Fibroblast of skin of left quadriceps (primary cell): ENCODE data around the gene SLC49A3.
"Not testable (repeated sequence)": the region's sequence is repeated elsewhere in the genome, so short reads cannot be mapped to it uniquely, and the experiment has no call there.

Source experiments
- DNase-seq, 2 experiments: peaks; one replicate each; pipeline ENCODE4 v3.0.0-alpha.2; 2013; ENCODE audit warnings: low read depth in 2 of 2

SLC49A3 gene

DNA sequence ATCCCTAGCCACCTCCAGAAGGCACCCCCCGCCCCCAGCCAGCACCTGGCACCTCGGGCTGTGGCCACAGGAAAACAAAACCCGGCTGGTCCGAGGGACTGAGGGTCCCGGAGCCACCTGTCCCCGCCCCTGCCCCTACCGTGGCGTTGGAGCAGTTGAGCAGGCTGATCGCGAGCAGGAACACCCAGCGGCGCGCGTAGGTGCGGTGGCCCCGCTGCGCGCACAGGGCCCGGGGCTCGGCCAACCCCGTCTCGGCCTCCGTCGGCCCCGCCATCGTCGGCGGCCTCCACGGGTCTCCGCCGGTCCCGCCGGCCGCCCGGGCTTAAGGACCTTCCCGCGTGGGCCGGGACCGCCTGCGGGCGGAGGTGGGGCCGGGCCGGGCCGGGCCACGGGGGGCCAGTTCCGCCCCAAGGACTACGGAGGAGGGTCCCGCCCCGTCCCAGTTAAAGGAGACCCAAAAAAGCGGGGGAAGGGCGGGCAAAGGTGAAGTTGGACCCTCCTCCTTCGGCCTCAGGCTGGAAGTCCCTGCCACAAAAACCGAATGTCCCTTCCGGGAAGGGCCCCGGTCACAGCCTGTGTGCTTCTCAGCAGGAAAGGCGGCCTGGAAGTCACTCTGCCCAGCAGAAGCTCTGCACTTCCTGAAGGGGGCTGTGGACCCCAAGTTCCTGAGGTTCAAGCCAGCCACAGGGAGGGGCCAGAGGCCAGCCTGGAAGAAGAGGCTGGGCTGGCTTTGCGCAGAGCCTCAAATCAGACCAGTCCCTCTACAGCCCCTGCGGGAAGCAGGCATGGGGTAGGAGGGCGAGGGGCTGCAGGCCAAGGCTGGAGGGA lies at the start of gene SLC49A3:
TSS of gene SLC49A3 (minus strand) at position 298 of the 828 bp plus-strand sequence. CDS start at position 274, 24 bp downstream.
- no peak for DNase-seq

DNA sequence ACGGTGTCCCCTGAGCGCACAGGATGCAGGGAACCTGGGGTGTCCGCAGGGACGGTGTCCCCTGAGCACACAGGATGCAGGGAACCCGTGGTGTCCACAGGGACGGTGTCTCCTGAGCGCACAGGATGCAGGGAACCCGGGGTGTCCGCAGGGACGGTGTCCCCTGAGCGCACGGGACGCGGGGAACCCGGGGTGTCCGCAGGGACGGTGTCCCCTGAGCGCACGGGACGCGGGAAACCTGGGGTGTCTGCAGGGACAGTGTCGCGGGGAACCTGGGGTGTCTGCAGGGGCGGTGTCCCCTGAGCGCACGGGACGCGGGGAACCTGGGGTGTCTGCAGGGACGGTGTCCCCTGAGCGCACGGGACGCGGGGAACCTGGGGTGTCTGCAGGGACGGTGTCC lies 47.6 kb upstream of the SLC49A3 start:
- not testable (repeated sequence) for DNase-seq

DNA sequence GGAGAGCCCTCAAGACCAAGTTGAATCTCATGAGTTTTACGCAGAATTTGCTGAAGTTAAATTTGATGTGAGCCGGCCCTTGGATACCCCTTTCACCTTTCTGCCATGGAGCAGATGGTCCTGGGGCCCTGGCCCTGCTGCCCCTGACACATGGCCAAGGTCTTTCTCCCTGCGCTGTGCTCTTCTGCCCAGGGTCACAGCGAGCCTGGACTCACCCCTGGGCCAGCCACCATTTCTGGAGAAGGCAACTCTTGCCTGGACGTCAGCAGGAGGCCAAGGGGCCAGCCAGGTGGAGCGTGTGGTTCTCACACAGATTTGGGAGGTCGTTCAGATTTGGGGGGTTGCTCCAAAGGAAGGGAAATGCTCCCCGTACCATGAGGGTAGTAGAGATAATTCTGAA lies 46.6 kb upstream of the SLC49A3 start:
- no peak for DNase-seq

DNA sequence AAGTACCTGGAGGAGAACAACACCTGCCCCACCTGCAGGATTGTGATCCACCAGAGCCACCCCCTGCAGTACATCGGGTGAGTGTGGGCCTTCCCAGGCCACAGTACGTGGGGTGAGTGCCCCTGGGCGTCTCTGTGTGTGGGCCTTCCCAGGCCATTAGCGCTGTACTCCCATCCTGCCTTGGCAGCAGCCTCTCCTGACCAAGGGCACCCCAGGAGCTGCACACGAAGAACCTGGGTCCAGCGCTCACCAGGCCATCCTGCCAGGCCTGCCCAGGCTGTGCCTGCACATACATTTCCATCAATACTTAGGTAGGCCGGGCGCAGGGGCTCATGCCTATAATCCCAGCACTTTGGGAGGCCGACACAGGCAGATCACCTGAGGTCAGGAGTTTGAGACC lies 46.0 kb upstream of the SLC49A3 start:
- no peak for DNase-seq

DNA sequence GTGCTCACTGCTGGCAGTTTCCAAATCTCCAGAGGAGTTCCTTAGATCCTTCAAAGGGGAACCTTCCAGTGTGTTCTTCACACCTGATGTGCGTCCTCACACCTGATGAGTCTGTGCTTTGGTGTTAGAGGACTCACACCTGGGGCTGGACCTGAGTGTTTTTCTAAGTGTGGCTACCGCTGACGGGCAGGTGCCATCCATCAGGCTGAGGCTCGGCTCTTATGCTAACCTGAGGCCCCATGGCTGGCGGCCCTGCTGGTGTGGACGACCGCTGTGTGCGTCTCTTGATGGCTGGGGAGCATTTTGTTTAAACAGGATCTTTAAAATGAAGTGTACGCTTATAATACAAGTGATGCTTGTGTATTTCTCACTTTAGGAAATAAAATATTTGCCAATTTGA lies 45.1 kb upstream of the SLC49A3 start:
- DNase-seq, result no peak

- DNase-seq, result no peak
Measured at GRCh38 chr4:733631-733980, 44.7 kb upstream of the SLC49A3 start.

DNA sequence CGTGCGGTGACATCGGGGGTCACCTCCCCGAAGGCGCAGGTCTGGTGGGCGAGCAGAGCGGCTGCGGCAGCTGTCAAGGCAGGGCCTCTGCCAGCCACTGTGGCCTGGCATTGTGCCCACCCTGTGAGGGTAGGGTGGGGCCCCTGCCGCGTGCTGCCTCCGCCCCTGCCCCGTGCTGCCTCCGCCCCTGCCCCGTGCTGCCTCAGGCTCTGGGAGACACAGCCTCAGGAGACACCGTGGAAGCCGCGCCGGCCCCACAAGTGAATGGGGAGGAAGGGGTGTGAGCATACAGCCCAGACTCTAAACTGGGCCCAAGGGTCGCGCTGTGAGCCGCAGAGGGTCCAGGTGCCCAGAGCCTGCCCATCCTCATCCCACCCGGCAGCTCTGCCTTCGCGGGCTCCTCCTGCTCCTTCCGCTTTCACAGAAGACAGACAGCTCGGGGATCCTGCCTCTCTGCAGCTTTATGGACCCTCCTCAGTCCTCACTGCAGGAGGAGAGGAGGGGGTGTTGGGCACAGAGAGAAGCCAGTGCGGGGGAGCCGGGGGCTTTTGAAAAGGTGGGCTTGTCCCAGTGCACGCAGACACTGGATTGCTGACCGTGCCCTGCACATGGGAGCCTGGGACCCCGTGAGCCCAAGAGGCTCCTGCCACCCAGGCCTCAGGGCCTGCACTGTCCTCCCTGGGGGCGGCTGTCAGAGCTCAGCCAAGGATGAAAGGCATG lies 44.1 kb upstream of the SLC49A3 start:
- DNase-seq, result no peak

DNA sequence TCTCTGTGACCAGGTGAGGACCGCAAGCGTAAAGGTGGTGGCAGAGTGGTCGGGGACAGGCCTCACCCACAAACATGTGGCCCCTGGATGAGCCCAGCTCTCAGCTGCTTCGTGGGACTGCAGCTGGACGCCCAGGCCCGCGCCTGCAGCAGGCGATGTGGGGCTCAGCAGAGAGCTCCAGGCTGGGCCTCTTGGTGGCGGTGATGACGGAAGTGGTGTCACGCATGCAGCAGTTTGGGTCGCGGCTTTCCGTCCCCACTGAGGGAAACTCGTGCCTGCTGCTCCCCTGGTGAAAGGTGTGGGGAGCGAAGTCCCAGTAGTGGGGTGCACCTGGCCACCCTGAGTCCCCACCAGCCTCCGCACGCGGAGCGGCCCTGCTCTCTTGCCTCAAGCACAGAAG lies 43.5 kb upstream of the SLC49A3 start:
- no peak for DNase-seq

GRCh38 chr4:731954-732353 lies 43.0 kb upstream of the SLC49A3 start:
- DNase-seq, result not testable (repeated sequence)

DNA sequence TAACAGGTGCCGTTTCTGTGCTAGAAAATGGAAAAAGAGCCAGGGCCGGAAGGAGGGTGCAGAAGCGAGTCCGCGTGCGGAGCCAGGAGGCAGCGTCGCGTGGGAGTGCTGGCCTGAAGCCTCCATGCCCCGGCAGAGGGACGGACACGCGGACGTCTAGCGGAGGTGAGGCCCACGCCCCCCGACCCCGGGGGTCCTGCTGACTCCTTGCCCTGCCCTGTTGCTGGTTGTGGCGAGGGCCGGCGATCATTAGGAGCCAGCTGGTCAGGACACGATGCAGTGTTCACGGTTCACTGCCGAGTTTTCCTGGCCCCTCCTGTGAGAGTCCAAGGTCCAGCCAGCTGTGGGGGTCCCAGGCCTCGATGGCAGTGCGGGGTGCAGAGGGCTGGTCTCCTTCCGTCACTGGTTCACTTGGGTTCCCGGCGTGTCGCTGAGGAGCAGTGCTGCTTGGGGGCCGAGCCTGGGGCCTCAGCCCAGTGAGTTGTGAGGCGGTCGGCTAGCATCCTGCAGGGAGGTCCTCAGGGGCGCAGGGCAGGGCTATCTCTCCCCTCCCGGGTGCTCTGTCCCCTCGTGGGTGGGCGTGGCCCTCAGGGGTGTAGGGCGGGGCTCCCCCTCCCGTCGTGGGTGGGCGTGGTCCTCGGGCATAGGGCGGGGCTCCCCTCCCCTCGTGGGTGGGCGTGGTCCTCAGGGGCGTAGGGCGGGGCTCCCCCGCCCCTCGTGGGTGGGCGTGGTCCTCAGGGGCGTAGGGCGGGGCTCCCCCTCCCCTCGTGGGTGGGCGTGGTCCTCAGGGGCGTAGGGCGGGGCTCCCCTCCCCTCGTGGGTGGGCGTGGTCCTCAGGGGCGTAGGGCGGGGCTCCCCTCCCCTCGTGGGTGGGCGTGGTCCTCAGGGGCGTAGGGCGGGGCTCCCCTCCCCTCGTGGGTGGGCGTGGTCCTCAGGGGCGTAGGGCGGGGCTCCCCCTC lies 42.3 kb upstream of the SLC49A3 start:
- DNase-seq, result not testable (repeated sequence)

GRCh38 chr4:730511-730910 lies 41.6 kb upstream of the SLC49A3 start:
- DNase-seq, result no peak

DNA sequence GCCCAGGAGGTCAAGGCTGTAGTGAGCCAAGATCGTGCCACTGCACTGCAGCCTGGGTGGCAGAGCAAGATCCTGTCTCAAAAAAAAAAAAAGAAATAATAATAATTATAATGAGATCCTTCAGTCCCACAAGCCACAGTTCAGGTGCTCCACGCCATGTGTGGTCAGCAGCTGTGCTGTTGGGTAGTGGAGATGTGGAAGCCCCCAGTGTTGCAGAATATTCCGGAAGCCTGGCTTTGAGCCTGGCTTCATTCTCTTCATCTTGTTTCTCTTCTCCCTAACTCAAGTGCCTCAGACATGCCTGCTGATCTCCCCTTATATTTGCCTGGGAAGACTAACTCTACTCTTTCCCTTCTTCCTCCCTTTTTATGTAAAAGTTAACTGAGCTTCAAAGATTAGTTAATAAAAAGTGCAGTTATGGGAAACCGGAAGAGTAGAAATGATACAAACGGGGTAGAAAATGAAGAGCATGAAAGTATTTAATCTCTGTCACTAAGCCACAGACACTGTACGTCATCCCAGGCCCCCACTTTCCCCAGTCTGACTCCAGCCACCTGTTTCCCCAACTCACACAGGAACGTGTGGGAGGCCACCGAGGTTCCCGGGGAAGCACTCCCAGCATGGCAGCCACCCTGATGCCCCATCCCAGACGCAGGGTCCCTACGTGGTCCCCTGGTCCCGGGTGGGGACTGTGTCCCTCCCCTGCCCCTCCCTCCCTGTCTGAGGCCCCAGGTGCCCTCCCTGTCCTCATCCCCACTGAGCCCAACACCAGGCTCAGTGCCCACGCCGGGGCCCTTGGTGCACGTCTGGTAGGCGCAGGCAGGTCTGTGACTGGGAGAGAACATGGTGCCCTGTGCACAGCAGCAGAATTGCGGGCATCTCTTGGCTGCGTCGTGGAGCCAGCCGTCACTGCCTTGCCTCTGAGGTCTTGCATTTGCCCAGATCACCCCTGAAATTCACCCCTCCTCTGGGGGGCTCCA lies 40.7 kb upstream of the SLC49A3 start:
- no peak for DNase-seq

GRCh38 chr4:727576-727975 lies 38.6 kb upstream of the SLC49A3 start:
- DNase-seq, result no peak

- DNase-seq, result no peak
Measured at GRCh38 chr4:726838-727237, 37.9 kb upstream of the SLC49A3 start.

DNA sequence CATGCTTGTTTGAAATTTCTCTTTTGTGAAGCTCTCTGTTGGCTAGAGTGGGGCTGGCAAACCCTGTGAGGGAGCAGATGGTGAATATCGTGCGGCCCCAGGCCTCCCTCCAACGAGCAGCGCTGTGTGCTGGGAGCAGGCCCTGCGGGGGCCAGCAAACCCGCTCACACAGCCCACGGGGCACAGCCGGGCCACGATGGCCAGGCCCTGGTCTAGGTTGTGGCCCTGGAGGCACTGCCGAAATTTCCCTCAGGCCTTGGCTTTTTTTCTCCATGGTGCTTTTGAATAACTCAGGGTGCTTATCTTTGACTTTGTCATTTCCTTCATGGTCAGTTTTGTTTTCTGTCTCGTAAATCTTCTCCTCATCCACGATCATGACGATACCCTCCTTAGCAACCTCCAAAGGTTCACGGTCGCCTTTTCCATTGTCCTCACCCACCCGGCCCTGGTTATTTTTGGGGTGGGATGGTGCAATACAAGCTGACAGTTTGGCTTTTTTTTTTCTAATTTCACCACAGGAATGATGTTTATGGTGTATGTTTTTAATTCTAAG lies 37.4 kb upstream of the SLC49A3 start:
- peak; percentile 22 to 29 for DNase-seq

GRCh38 chr4:725391-726234 lies 36.7 kb upstream of the SLC49A3 start:
- DNase-seq, result no peak

- no peak for DNase-seq
Measured at GRCh38 chr4:723751-724530, 35.0 kb upstream of the SLC49A3 start.

DNA sequence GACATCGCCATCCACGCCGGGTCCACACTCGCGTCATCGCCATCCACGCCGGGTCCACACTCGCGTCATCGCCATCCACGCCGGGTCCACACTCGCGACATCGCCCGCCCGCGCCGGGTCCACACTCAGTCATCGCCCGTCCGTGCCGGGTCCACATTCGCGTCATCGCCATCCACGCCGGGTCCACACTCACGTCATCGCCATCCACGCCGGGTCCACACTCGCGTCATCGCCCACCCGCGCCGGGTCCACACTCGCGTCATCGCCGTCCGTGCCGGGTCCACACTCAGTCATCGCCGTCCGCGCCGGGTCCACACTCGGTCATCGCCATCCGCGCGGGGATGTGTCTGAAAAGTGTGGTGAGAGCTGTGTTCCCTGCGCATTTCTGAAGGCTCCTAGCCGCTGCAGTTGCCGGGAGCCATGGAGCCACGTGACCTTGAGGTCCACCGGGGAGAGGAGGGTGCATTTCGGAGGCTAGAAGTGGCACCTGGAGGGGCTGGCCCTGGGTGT lies 34.0 kb upstream of the SLC49A3 start:
- no peak for DNase-seq
